ENCODE measurements around the gene SNX17. TPM values are rescaled to one million over a fixed set of nuclear protein-coding genes. Genes with fewer than 3 reads are reported as not detected.

Gene SNX17
- 100 to 1,000 TPM in 3 of 4 donors, 10 to 100 TPM in 1; 84.7 to 151 (median 124) TPM for total RNA-seq

GRCh38 chr2:27370026-27370815 lies at the start of gene SNX17, which contains the start of gene EIF2B4:
Gene SNX17 (plus strand): TSS chr2:27370616. CDS start chr2:27370744, 128 bp downstream.
Gene EIF2B4 (minus strand): TSS chr2:27370338. CDS start chr2:27370314, 24 bp downstream.
- TF ChIP-seq POLR2AphosphoS5 (IDR thresholded peaks at IDR 0.05), result peak; percentile 91 to 99
- TF ChIP-seq EP300 (IDR thresholded peaks at IDR 0.05), result no peak
- TF ChIP-seq, protein P1, sequence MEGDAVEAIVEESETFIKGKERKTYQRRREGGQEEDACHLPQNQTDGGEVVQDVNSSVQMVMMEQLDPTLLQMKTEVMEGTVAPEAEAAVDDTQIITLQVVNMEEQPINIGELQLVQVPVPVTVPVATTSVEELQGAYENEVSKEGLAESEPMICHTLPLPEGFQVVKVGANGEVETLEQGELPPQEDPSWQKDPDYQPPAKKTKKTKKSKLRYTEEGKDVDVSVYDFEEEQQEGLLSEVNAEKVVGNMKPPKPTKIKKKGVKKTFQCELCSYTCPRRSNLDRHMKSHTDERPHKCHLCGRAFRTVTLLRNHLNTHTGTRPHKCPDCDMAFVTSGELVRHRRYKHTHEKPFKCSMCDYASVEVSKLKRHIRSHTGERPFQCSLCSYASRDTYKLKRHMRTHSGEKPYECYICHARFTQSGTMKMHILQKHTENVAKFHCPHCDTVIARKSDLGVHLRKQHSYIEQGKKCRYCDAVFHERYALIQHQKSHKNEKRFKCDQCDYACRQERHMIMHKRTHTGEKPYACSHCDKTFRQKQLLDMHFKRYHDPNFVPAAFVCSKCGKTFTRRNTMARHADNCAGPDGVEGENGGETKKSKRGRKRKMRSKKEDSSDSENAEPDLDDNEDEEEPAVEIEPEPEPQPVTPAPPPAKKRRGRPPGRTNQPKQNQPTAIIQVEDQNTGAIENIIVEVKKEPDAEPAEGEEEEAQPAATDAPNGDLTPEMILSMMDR (IDR thresholded peaks at IDR 0.05), result peak; percentile 69 to 81 (median 73)
- TF ChIP-seq POLR2A (IDR thresholded peaks at IDR 0.05; ENCODE audit: low read depth), result peak; percentile 34
- peaks cover 28 to 46% (median 38%) of the 10 kb centered on the region in 4 donors for H3K4me1 ChIP-seq
- 0% methylated on average over 14 of the region's 85 CpGs for WGBS
- peaks cover 50 to 69% (median 65%) of the 10 kb centered on the region in 4 donors for H3K36me3 ChIP-seq
- H3K27ac ChIP-seq (replicated peaks in 1 of 4), result peak within 1 kb of the TSS; percentile 88 to 99 (median 95)
- peak; percentile 100 for DNase-seq (ENCODE audit: extremely low spot score)
- no peaks in the 10 kb centered on the region for H3K27me3 ChIP-seq
- H3K9me3 ChIP-seq, result no peaks in the 10 kb centered on the region
- intact Hi-C loops (cut with DNase I), result loop anchor here (5.0 to 10.0 kb wide), 3 partner anchors 37 to 155 kb away; partner anchors contain the start of genes ATRAID, CAD, MPV17 and PPM1G
- H3K4me3 ChIP-seq, result peak within 1 kb of the TSS; percentile 86 to 94 (median 89)

- WGBS, result 37% methylated on average over 6 of the region's 8 CpGs
- Histone ChIP-seq H3K9me3 (no peaks in the 10 kb centered on the region), H3K27ac (replicated peaks in 1 of 4) (peak overlapping the region; percentile 62 to 98 (median 95)), H3K4me3 (no peak overlapping the region), H3K36me3 (peaks cover 6 to 22% (median 11%) of the 10 kb centered on the region in 4 donors), H3K27me3 (no peaks in the 10 kb centered on the region), H3K4me1 (peaks cover 29 to 34% (median 31%) of the 10 kb centered on the region in 4 donors)
- TF ChIP-seq, protein P1 (IDR thresholded peaks at IDR 0.05), result peak; percentile 36 to 58 (median 55)
- TF ChIP-seq POLR2AphosphoS5 (IDR thresholded peaks at IDR 0.05), result peak; percentile 88 to 90
- peak; percentile 49 for TF ChIP-seq EP300 (IDR thresholded peaks at IDR 0.05)
- peak; percentile 21 for TF ChIP-seq POLR2A (IDR thresholded peaks at IDR 0.05; ENCODE audit: low read depth)
- DNase-seq (ENCODE audit: extremely low spot score), result peak; percentile 96
- intact Hi-C loops (cut with DNase I), result loop anchor here (5.0 kb wide), 2 partner anchors 36 to 51 kb away; partner anchors contain the start of genes EIF2B4, GTF3C2 and SNX17
These were observed 49.4 kb upstream of the SNX17 start for GRCh38 chr2:27320958-27321543.

GRCh38 chr2:27322301-27322765 lies 48.1 kb upstream of the SNX17 start:
- peaks cover 13 to 25% (median 21%) of the 10 kb centered on the region in 4 donors for H3K36me3 ChIP-seq
- peak overlapping the region; percentile 93 to 98 (median 95) for H3K27ac ChIP-seq (replicated peaks in 1 of 4)
- no peak for DNase-seq (ENCODE audit: extremely low spot score)
- no peaks in the 10 kb centered on the region for H3K27me3 ChIP-seq
- H3K4me3 ChIP-seq, result peak overlapping the region; percentile 78 to 95 (median 84)
- H3K9me3 ChIP-seq, result no peaks in the 10 kb centered on the region
- peaks cover 29 to 34% (median 31%) of the 10 kb centered on the region in 4 donors for H3K4me1 ChIP-seq
- intact Hi-C loops (cut with DNase I), result loop anchor here (5.0 kb wide), 2 partner anchors 35 to 50 kb away; partner anchors contain the start of genes EIF2B4, GTF3C2 and SNX17
- TF ChIP-seq EP300 (IDR thresholded peaks at IDR 0.05) (no peak), POLR2AphosphoS5 (IDR thresholded peaks at IDR 0.05) (no peak), POLR2A (IDR thresholded peaks at IDR 0.05; ENCODE audit: low read depth) (no peak)
- TF ChIP-seq, protein P1 (IDR thresholded peaks at IDR 0.05), result no peak
- 8% methylated on average over 2 of the region's 10 CpGs for WGBS

- WGBS, result 0% methylated on average over 25 of the region's 39 CpGs
- TF ChIP-seq EP300 (IDR thresholded peaks at IDR 0.05), result no peak
- TF ChIP-seq POLR2A (IDR thresholded peaks at IDR 0.05; ENCODE audit: low read depth), result peak; percentile 71
- TF ChIP-seq POLR2AphosphoS5 (IDR thresholded peaks at IDR 0.05), result peak; percentile 97 to 98
- TF ChIP-seq, protein P1 (IDR thresholded peaks at IDR 0.05), result no peak
- DNase-seq (ENCODE audit: extremely low spot score), result peak; percentile 98
- Histone ChIP-seq H3K36me3 (peaks cover 20 to 26% (median 25%) of the 10 kb centered on the region in 4 donors), H3K27me3 (no peaks in the 10 kb centered on the region), H3K9me3 (no peaks in the 10 kb centered on the region), H3K27ac (replicated peaks in 1 of 4) (peak within 1 kb of the TSS; percentile 93 to 98 (median 95)), H3K4me3 (peak within 1 kb of the TSS; percentile 78 to 95 (median 84)), H3K4me1 (peaks cover 29 to 34% (median 31%) of the 10 kb centered on the region in 4 donors)
- intact Hi-C loops (cut with DNase I), result loop anchor here (5.0 kb wide), 2 partner anchors 34 to 49 kb away; partner anchors contain the start of genes EIF2B4, GTF3C2 and SNX17
These were observed 47.4 kb upstream of the SNX17 start, which contains the start of gene MPV17 for GRCh38 chr2:27322766-27323595. Gene MPV17 (minus strand): TSS chr2:27323097. CDS start chr2:27322517, 580 bp downstream.

Measured in esophagus muscularis mucosa (tissue), 4 donors.